A549 treated with AZD9567 at 1 μM for 4 hours (cell line): ENCODE results near the gene CACNA1S. TPM values are rescaled to one million over a fixed set of nuclear protein-coding genes. Genes with fewer than 3 reads are reported as not detected.

Source experiments
- total RNA-seq: library from RNA; stranded (reverse); fragments of 200-300 nt; extraction: Qiagen RNA extraction; gene quantifications from 5 replicates; pipeline ENCODE4 v1.2.3, GENCODE V29; 2022; ENCODE audit not compliant: insufficient read depth

CACNA1S gene
- total RNA-seq, result not detected in 5 replicates

DNA sequence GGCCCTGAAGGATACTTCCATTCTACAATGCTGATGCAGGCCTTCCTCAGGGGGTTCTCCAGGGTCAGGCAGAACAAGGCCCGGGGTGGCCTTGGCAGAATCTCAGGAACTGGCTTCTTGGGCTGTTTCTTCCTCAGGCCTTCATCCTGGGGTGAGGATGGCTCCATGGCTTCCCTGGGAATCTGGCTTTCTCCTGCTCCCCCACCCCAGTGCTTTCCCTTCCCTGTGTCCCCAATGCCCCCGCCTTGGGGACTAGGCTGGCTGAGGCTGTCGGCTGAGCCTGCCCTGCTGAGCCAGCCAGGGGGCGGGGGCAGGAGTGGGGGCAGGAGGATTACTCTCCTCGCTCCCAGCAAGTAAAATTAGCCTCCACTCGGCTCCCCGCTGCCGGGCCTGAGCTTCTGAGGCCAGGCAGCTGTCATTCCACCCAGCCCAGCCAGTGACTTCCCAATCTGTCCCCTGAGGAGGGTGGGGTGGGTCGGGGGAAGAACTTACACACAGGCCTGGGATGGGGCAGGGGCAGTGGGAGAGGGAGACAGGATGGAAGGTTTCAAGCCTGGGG lies at the start of gene CACNA1S:
Gene CACNA1S, minus strand, starts transcription at position 254 of the 559 bp plus-strand sequence. Its CDS starts 87 bp downstream, at position 167.

DNA sequence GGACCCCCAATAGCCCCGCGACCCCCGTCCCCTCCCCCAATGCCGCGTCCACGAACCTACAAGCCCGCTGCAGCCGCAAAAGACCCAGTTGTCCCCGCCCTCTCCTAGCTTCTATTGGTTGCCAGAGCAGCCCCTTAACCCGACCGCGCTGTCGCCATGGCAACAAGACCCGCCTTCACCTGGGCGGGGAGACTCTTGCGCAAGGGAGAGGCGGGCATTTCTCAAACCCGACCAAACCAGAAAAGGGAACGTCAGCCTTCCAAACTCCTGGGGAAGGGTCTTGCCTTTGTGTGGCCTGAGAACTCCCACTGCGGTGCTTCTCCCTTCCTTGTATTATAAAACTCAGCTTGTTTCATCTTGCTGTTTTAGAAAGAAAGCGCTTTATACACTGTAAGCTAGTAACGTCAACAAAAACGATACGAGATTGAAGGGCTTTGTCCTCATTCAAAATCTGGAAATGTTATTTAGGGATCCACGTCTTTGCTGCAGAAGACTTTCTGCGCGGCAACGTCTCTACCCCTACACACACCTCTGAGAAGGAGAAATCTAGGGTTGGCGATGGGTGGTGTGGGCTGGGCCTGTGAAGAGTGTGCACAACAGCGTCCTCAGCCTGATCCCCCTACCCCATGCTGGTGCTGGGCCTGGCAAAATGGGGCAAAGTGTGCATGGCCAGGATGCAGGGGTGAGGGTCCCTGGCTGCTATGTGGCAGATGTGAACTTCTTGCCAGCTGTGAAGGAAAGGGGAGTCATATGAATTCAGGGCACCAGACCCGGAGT lies 42.4 kb upstream of the CACNA1S start, which contains the start of gene TMEM9:
Gene TMEM9, minus strand, starts transcription at position 86 of the 777 bp plus-strand sequence. CDS start 551 bp downstream, outside the sequence.

DNA sequence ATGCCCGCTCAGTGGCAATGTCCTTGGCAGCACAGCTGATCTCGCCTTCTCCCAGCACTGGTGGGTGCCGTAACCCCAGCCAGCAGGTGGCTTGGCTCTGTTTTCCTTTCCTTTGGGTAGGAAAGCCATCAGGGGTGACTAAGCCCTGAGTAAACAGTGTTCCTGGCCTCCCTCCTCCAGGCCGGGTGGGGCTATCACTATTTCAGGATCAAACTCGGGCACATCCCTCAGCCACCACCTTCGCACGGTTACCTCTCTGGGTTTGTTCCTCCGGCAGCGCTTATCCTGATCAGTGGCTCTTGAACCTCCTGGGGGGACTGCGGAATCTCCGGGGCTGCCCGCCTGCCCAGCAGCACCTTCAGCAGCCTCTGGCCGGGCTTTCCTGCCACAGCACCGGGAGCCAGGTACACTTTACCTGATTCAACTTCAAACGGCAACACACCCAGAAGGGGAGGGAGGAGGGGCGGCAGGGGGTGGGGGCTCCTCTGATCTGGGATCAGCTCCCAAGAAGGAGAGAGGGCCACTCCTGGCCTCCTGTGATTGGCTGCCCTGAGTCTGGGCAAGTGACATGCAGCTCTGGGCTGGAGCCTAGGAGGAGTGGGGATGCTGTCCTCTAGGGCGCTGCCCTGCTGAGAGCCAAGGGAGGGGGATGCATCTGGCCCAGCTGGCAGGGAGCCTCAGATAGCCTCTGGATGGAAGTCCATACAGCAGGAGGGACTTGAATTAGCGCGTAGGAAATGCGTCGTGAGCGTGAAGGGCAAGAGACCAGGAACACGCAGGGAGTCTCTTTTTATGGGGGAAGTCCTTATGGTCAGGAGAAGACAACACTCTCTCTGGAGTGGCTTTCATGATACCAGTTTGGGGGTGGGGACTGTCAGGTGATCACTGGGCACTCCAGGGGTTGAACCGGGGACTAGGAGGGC lies 14.9 kb upstream of the CACNA1S start, which contains the start of gene ASCL5:
Gene ASCL5, minus strand, starts transcription at position 353 of the 923 bp plus-strand sequence. CDS start 11,812 bp downstream, outside the sequence.

DNA sequence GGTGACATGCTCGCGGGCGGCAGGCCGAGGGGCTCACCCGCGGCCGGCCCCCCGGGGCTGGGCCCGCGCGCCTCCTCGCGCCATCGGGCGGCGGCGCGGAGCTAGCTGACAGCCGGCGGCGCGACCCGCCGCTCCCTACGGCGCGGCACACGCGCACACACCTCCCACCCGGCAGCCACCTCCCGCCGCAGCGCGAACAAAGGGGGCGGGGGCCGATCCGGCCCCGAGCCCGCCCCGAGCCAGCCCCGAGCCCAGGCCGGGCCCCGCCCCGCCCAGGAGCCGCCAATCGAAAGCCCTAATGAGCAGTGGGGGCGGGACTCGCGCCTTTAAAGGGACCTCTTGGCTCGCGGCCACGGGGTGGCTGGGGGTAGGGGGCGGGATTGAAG lies 88.7 kb downstream of the CACNA1S start, which contains the start of gene KIF21B:
Gene KIF21B, minus strand, starts transcription at position 198 of the 386 bp plus-strand sequence. CDS start 331 bp downstream, outside the sequence.

Other genes starting within 250 kb of the CACNA1S start
- not detected in 5 replicates for gene GPR25, start 239.4 kb downstream of the CACNA1S start, total RNA-seq
- gene INAVA, start 217.5 kb downstream of the CACNA1S start, total RNA-seq, result 29.7 to 43.4 TPM (median 35.7 TPM) in 5 replicates
- 1.4 to 2.5 TPM (median 2.3 TPM) in 5 replicates for gene KIF21B, start 88.7 kb downstream of the CACNA1S start, total RNA-seq
- gene ASCL5, start 14.8 kb upstream of the CACNA1S start, total RNA-seq, result 0.13 to 0.21 TPM (median 0.15 TPM) in 4 of 5 replicates, not detected in the other
- 82.1 to 90.8 TPM (median 87.0 TPM) in 5 replicates for gene TMEM9, start 42.0 kb upstream of the CACNA1S start, total RNA-seq
- 0.65 to 0.78 TPM (median 0.71 TPM) in 4 of 5 replicates, not detected in the other for gene IGFN1, start 78.4 kb upstream of the CACNA1S start, total RNA-seq
- 0.02 to 0.03 TPM (median 0.02 TPM) in 3 of 5 replicates, not detected in the others for gene PKP1, start 171.1 kb upstream of the CACNA1S start, total RNA-seq